Mucosa of rectum (tissue), 2 donors: Measurements from ENCODE around the gene BBS4.

Experiments
- H3K27ac ChIP-seq, 2 donors: one replicate each; pipeline ENCODE4 v1.7.0; 2013; ENCODE audit warnings: inconsistent platforms in 2 of 2, low read depth in 2 of 2, low read length in 2 of 2
- H3K27me3 ChIP-seq, 2 donors: one replicate each; pipeline ENCODE4 v1.7.0; 2013; ENCODE audit warnings: low read length in 2 of 2; ENCODE audit not compliant: control insufficient read depth in 2 of 2, insufficient read depth in 2 of 2
- H3K36me3 ChIP-seq, 2 donors: one replicate each; pipeline ENCODE4 v1.7.0; 2013; ENCODE audit warnings: low read length in 2 of 2; ENCODE audit not compliant: control insufficient read depth in 2 of 2, insufficient read depth in 2 of 2
- H3K4me1 ChIP-seq, 2 donors: one replicate each; pipeline ENCODE4 v1.7.0; 2013; ENCODE audit warnings: low read length in 2 of 2, mild to moderate bottlenecking in 1 of 2; ENCODE audit not compliant: control insufficient read depth in 2 of 2, insufficient read depth in 2 of 2
- H3K4me3 ChIP-seq, 2 donors: one replicate each; pipeline ENCODE4 v1.7.0; 2013; ENCODE audit warnings: low read length in 2 of 2
- H3K9ac ChIP-seq, 2 donors: one replicate each; pipeline ENCODE4 v1.7.0; 2013; ENCODE audit warnings: low read length in 2 of 2, low read depth in 1 of 2, mild to moderate bottlenecking in 1 of 2
- H3K9me3 ChIP-seq, 2 donors: one replicate each; pipeline ENCODE4 v1.7.0; 2013; ENCODE audit warnings: low read length in 2 of 2; ENCODE audit not compliant: control insufficient read depth in 2 of 2
- donor health status: healthy.
- donor health status: Normal muscosa, but diverticular disease.

Gene BBS4

GRCh38 chr15:72728821-72729220 is 42.8 kb downstream of the BBS4 start:
- Histone ChIP-seq H3K4me3 (no peak overlapping the region), H3K9me3 (no peaks in the 10 kb centered on the region), H3K27me3 (no peaks in the 10 kb centered on the region), H3K27ac (no peak overlapping the region), H3K9ac (no peak overlapping the region), H3K4me1 (no peaks in the 10 kb centered on the region), H3K36me3 (peaks cover 10 to 14% of the 10 kb centered on the region in 2 donors)

GRCh38 chr15:72732086-72732485 is 46.1 kb downstream of the BBS4 start:
- Histone ChIP-seq H3K27me3 (no peaks in the 10 kb centered on the region), H3K4me1 (no peaks in the 10 kb centered on the region), H3K27ac (no peak overlapping the region), H3K9ac (no peak overlapping the region), H3K9me3 (no peaks in the 10 kb centered on the region), H3K36me3 (peaks cover 23 to 29% of the 10 kb centered on the region in 2 donors), H3K4me3 (no peak overlapping the region)

- Histone ChIP-seq H3K36me3 (peaks cover 24 to 32% of the 10 kb centered on the region in 2 donors), H3K9ac (no peak overlapping the region), H3K27ac (no peak overlapping the region), H3K27me3 (no peaks in the 10 kb centered on the region), H3K9me3 (no peaks in the 10 kb centered on the region), H3K4me3 (no peak overlapping the region), H3K4me1 (no peaks in the 10 kb centered on the region)
Measured at GRCh38 chr15:72732516-72732915, 46.5 kb downstream of the BBS4 start.

- Histone ChIP-seq H3K27me3 (no peaks in the 10 kb centered on the region), H3K4me3 (no peak overlapping the region), H3K36me3 (peaks cover 25 to 33% of the 10 kb centered on the region in 2 donors), H3K27ac (no peak overlapping the region), H3K4me1 (no peaks in the 10 kb centered on the region), H3K9ac (no peak overlapping the region), H3K9me3 (no peaks in the 10 kb centered on the region)
Measured at GRCh38 chr15:72733941-72734738, 48.1 kb downstream of the BBS4 start.

GRCh38 chr15:72735111-72735510 is 49.1 kb downstream of the BBS4 start:
- Histone ChIP-seq H3K36me3 (peaks cover 26 to 39% of the 10 kb centered on the region in 2 donors), H3K4me3 (no peak overlapping the region), H3K27me3 (no peaks in the 10 kb centered on the region), H3K27ac (no peak overlapping the region), H3K4me1 (no peaks in the 10 kb centered on the region), H3K9ac (no peak overlapping the region), H3K9me3 (no peaks in the 10 kb centered on the region)

GRCh38 chr15:72737061-72737460 is 51.1 kb downstream of the BBS4 start:
- no peak overlapping the region for H3K9ac ChIP-seq
- H3K4me3 ChIP-seq = no peak overlapping the region
- H3K4me1 ChIP-seq = no peaks in the 10 kb centered on the region
- no peaks in the 10 kb centered on the region for H3K9me3 ChIP-seq
- peaks cover 32 to 34% of the 10 kb centered on the region in 2 donors for H3K36me3 ChIP-seq
- no peaks in the 10 kb centered on the region for H3K27me3 ChIP-seq
- H3K27ac ChIP-seq = no peak overlapping the region

- Histone ChIP-seq H3K9ac (no peak overlapping the region), H3K27ac (no peak overlapping the region), H3K9me3 (no peaks in the 10 kb centered on the region), H3K27me3 (no peaks in the 10 kb centered on the region), H3K36me3 (peaks cover 32 to 34% of the 10 kb centered on the region in 2 donors), H3K4me3 (no peak overlapping the region), H3K4me1 (no peaks in the 10 kb centered on the region)
Measured at GRCh38 chr15:72737723-72738122, 51.7 kb downstream of the BBS4 start.

GRCh38 chr15:72740219-72740618 is 54.2 kb downstream of the BBS4 start:
- H3K27ac ChIP-seq = no peak overlapping the region
- no peaks in the 10 kb centered on the region for H3K4me1 ChIP-seq
- no peak overlapping the region for H3K4me3 ChIP-seq
- no peak overlapping the region for H3K9ac ChIP-seq
- peaks cover 27 to 28% of the 10 kb centered on the region in 2 donors for H3K36me3 ChIP-seq
- no peaks in the 10 kb centered on the region for H3K9me3 ChIP-seq
- no peaks in the 10 kb centered on the region for H3K27me3 ChIP-seq

GRCh38 chr15:72749700-72750099 is 63.7 kb downstream of the BBS4 start:
- Histone ChIP-seq H3K27ac (no peak overlapping the region), H3K9ac (no peak overlapping the region), H3K4me1 (no peaks in the 10 kb centered on the region), H3K36me3 (peaks cover 19 to 25% of the 10 kb centered on the region in 2 donors), H3K9me3 (no peaks in the 10 kb centered on the region), H3K27me3 (no peaks in the 10 kb centered on the region), H3K4me3 (no peak overlapping the region)

GRCh38 chr15:72751751-72752455 is 65.9 kb downstream of the BBS4 start:
- H3K27me3 ChIP-seq = no peaks in the 10 kb centered on the region
- no peak overlapping the region for H3K9ac ChIP-seq
- H3K9me3 ChIP-seq = no peaks in the 10 kb centered on the region
- peaks cover 37 to 39% of the 10 kb centered on the region in 2 donors for H3K36me3 ChIP-seq
- H3K4me3 ChIP-seq = no peak overlapping the region
- no peak overlapping the region for H3K27ac ChIP-seq
- H3K4me1 ChIP-seq = no peaks in the 10 kb centered on the region
